GM12865 (cell line): ENCODE data around the gene CALD1.

Source experiments
- DNase-seq: peaks from one replicate; pipeline ENCODE4 v3.0.0; 2010; ENCODE audit warnings: low read depth
- H3K4me3 ChIP-seq: 2 replicates; pipeline ENCODE4 v1.5.1; 2011; ENCODE audit warnings: mild to moderate bottlenecking, low read depth, low read length, control low read depth
- CTCF ChIP-seq: IDR thresholded peaks from 2 replicates; pipeline ENCODE4 v1.5.1; 2011; ENCODE audit warnings: low read length, control low read depth, low read depth, inconsistent platforms; ENCODE audit not compliant: insufficient read depth; ENCODE audit errors: missing control alignments

CALD1 gene

GRCh38 chr7:134823400-134823799 lies 44.0 kb downstream of the CALD1 start:
- H3K4me3 ChIP-seq: no peak overlapping the region
- no peak for TF ChIP-seq CTCF
- DNase-seq: no peak

GRCh38 chr7:134825666-134826065 lies 46.2 kb downstream of the CALD1 start:
- no peak for DNase-seq
- TF ChIP-seq CTCF: no peak
- H3K4me3 ChIP-seq: no peak overlapping the region

GRCh38 chr7:134826105-134826504 lies 46.7 kb downstream of the CALD1 start:
- H3K4me3 ChIP-seq: no peak overlapping the region
- TF ChIP-seq CTCF: no peak
- no peak for DNase-seq

- H3K4me3 ChIP-seq: no peak overlapping the region
- no peak for TF ChIP-seq CTCF
- DNase-seq: no peak
Observed at GRCh38 chr7:134827436-134827835, 48.0 kb downstream of the CALD1 start.

GRCh38 chr7:134827889-134828288 lies 48.5 kb downstream of the CALD1 start:
- no peak for DNase-seq
- TF ChIP-seq CTCF: no peak
- H3K4me3 ChIP-seq: no peak overlapping the region

GRCh38 chr7:134828361-134828760 lies 48.9 kb downstream of the CALD1 start:
- no peak for DNase-seq
- no peak overlapping the region for H3K4me3 ChIP-seq
- no peak for TF ChIP-seq CTCF

- DNase-seq: no peak
- TF ChIP-seq CTCF: no peak
- no peak overlapping the region for H3K4me3 ChIP-seq
Observed at GRCh38 chr7:134829380-134829986, 50.0 kb downstream of the CALD1 start.
